ENCODE measurements around the gene PTPRR. TPM values are rescaled to one million over a fixed set of nuclear protein-coding genes. Genes with fewer than 3 reads are reported as not detected.

Gene PTPRR
- total RNA-seq, 2 experiments from 2014 or later = not detected

DNA sequence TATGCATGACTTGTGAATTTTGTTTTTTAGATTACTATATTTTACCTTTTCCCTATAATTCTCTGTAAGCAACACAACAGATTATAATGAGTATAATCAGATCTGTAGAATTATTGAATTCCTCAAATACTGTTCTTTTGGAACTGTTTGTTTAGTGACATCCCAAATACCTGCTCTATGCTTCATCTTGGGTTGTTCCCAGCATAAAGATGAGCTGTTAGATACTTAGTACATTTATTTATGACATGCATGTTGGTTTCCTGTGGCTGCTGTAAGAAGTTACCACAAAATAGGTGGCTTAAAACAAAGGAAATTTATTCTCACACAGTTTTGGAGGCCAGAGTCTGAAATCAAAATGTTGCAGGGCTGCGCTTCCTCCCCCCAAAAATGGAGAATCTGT, 78.4 kb downstream of the PTPRR start:
- ChIA-PET POLR2A (no interaction called here), CTCF (no interaction called here)
- no peak for DNase-seq
- Mint-ChIP-seq H3K36me3 (ENCODE audit: low read depth) (no peaks in the 10 kb centered on the region), H3K4me3 (no peak overlapping the region), H3K9me3 (no peaks in the 10 kb centered on the region), H3K27me3 (no peaks in the 10 kb centered on the region), H3K4me1 (no peaks in the 10 kb centered on the region), H3K27ac (no peak overlapping the region)

- CTCF ChIA-PET = no interaction called here
- Mint-ChIP-seq H3K36me3 (ENCODE audit: low read depth) (no peaks in the 10 kb centered on the region), H3K9me3 (no peaks in the 10 kb centered on the region), H3K4me1 (no peaks in the 10 kb centered on the region), H3K27ac (no peak overlapping the region), H3K4me3 (no peak overlapping the region), H3K27me3 (no peaks in the 10 kb centered on the region)
- no peak for DNase-seq
- POLR2A ChIA-PET = no interaction called here
Measured at GRCh38 chr12:70840656-70841350, 79.7 kb downstream of the PTPRR start.

- H3K36me3 Mint-ChIP-seq (ENCODE audit: low read depth) = no peaks in the 10 kb centered on the region
- H3K27ac Mint-ChIP-seq = no peak overlapping the region
- CTCF ChIA-PET = no interaction called here
- no peaks in the 10 kb centered on the region for H3K4me1 Mint-ChIP-seq
- no peaks in the 10 kb centered on the region for H3K27me3 Mint-ChIP-seq
- H3K9me3 Mint-ChIP-seq = no peaks in the 10 kb centered on the region
- no peak overlapping the region for H3K4me3 Mint-ChIP-seq
- POLR2A ChIA-PET = no interaction called here
- no peak for DNase-seq
Measured at GRCh38 chr12:70839544-70839943, 81.0 kb downstream of the PTPRR start.

DNA sequence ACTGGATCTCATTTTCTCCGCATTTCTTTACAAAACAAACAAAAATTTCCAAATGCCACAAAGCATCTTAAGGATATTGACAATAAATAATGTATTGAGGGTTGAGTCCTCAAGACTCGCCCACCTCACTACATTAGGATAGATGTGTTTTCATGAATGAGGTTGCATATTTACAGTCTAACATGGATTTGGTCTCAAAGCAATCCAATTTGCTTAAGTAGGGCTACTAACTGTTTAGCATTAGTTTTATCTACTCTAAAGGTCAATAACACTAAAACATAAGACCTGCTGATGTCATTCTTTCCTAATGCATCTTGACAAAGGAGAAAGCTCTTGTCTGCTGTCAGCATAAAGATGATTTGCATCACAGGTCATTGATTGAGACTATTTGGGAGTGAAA, 82.4 kb downstream of the PTPRR start:
- ChIA-PET POLR2A (no interaction called here), CTCF (no interaction called here)
- H3K4me3 Mint-ChIP-seq = no peak overlapping the region
- H3K9me3 Mint-ChIP-seq = no peaks in the 10 kb centered on the region
- no peak overlapping the region for H3K27ac Mint-ChIP-seq
- H3K36me3 Mint-ChIP-seq (ENCODE audit: low read depth) = no peaks in the 10 kb centered on the region
- no peak for DNase-seq
- no peaks in the 10 kb centered on the region for H3K27me3 Mint-ChIP-seq
- H3K4me1 Mint-ChIP-seq = no peaks in the 10 kb centered on the region

- Mint-ChIP-seq H3K9me3 (no peaks in the 10 kb centered on the region), H3K36me3 (ENCODE audit: low read depth) (no peaks in the 10 kb centered on the region), H3K4me3 (no peak overlapping the region), H3K4me1 (no peaks in the 10 kb centered on the region), H3K27me3 (no peaks in the 10 kb centered on the region), H3K27ac (no peak overlapping the region)
- CTCF ChIA-PET = no interaction called here
- no peak for DNase-seq
- POLR2A ChIA-PET = no interaction called here
Measured at GRCh38 chr12:70837026-70837425, 83.5 kb downstream of the PTPRR start.

DNA sequence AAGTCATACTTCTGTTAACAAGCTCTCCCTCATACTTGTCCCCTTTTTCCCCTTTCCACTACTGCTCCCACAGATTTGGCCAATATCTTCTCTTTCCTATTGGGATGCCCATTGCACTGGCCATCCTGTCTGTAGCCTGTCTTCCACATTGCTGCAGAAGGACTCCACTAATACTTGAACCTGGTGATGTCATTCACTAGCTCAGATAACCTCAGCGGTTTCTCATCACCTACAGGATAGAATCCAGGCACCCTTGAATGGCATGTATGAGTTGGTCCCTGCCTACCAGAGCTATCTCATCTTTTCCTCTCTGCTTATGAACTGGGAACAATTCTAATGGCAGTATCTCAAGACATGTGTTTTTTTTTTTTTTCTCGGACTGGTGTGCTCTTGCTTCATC, 84.6 kb downstream of the PTPRR start:
- Mint-ChIP-seq H3K4me1 (no peaks in the 10 kb centered on the region), H3K4me3 (no peak overlapping the region), H3K9me3 (no peaks in the 10 kb centered on the region), H3K36me3 (ENCODE audit: low read depth) (no peaks in the 10 kb centered on the region), H3K27me3 (no peaks in the 10 kb centered on the region), H3K27ac (no peak overlapping the region)
- CTCF ChIA-PET = no interaction called here
- no peak for DNase-seq
- POLR2A ChIA-PET = no interaction called here

- H3K4me3 Mint-ChIP-seq = no peak overlapping the region
- ChIA-PET POLR2A (no interaction called here), CTCF (no interaction called here)
- no peak overlapping the region for H3K27ac Mint-ChIP-seq
- H3K36me3 Mint-ChIP-seq (ENCODE audit: low read depth) = no peaks in the 10 kb centered on the region
- no peak for DNase-seq
- H3K27me3 Mint-ChIP-seq = no peaks in the 10 kb centered on the region
- H3K9me3 Mint-ChIP-seq = no peaks in the 10 kb centered on the region
- H3K4me1 Mint-ChIP-seq = no peaks in the 10 kb centered on the region
Measured at GRCh38 chr12:70831543-70831942, 89.0 kb downstream of the PTPRR start.

DNA sequence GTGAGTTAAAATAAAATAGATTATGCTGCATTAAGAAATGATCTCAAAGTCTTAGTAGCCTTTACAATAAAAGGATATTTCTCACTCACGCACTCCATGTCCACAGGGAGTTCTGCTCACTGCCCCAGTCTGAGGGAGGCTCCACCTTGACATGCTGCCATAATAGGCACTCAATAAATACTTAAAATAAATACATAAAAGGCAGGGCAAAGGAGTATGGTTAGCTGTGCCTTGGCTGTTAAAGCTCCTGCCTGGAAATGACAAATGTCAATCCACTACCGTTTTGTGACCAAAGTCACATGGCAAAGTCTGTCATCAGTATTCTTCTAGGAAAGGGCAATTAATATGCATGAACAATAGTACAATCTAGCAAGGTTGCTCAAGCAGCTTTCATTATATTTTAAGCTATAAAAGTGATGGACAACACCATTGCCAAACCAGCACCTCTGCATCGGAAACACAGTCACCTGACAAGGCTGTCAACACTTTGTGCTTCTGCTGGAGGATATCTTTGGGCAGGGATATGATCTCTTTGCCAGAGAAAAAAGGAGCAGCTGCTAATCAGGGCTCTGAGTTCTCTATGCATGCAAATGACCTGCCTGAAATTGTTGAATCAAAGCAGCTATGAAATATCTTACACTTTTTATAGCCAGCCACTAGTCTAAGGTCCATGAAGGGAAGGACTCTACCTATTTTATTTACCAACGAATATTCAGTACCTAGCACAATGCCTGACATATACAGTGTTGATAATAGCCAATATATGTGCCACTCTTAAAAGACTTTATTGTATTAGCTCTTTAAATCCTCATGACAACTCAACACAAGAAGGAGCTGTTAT, 90.1 kb downstream of the PTPRR start:
- ChIA-PET CTCF (no interaction called here), POLR2A (no interaction called here)
- Mint-ChIP-seq H3K27me3 (no peaks in the 10 kb centered on the region), H3K9me3 (no peaks in the 10 kb centered on the region), H3K36me3 (ENCODE audit: low read depth) (no peaks in the 10 kb centered on the region), H3K4me1 (no peaks in the 10 kb centered on the region), H3K27ac (no peak overlapping the region), H3K4me3 (no peak overlapping the region)
- no peak for DNase-seq

DNA sequence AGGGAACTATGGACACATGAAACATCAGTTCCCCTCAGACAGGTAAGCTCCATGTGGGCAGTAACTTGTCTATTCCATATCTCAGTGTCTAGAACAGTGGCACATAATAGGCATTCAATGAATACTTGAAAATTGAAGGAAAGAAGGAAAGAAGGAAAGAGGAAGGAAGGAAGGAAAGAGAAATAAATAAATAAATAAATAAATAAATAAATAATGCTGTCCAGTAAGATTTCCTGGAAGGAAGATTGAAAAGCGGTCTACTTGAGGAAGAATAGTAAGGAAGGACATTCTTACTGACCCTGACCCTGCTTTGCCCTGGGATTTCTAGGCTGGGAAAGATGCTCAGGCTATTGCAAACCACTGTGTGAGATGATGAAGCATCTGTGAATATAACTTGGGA, 91.5 kb downstream of the PTPRR start:
- Mint-ChIP-seq H3K36me3 (ENCODE audit: low read depth) (no peaks in the 10 kb centered on the region), H3K4me3 (no peak overlapping the region), H3K4me1 (no peaks in the 10 kb centered on the region), H3K27ac (no peak overlapping the region), H3K27me3 (no peaks in the 10 kb centered on the region), H3K9me3 (no peaks in the 10 kb centered on the region)
- CTCF ChIA-PET = no interaction called here
- no peak for DNase-seq
- POLR2A ChIA-PET = no interaction called here

GRCh38 chr12:70828351-70828750, 92.2 kb downstream of the PTPRR start:
- Mint-ChIP-seq H3K27ac (no peak overlapping the region), H3K4me1 (no peaks in the 10 kb centered on the region), H3K27me3 (no peaks in the 10 kb centered on the region), H3K9me3 (no peaks in the 10 kb centered on the region), H3K36me3 (ENCODE audit: low read depth) (no peaks in the 10 kb centered on the region), H3K4me3 (no peak overlapping the region)
- no peak for DNase-seq
- ChIA-PET CTCF (interaction anchor here (0.5 kb wide), 1 partner anchor 95 kb away, joined by 3 read pairs; no protein-coding TSS in a partner anchor), POLR2A (no interaction called here)

DNA sequence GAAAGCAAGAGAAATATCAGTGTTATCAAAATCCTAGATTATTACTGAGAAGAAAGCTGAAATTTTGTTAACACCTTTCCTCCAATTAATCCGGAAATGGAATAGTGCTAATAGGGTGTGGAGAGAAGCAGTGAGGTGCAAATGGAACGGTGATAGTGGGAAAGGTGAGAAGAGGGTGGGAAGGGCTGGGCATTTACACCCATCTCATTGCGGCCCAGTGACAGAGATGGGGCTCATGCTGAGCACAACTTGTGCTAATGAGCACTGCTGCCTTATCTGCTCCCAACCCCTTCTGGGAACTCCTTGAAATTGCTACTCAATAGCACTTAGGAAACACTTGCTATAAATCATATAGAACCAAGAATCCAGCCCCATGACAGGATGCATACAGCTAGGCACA, 94.4 kb downstream of the PTPRR start:
- Mint-ChIP-seq H3K36me3 (ENCODE audit: low read depth) (no peaks in the 10 kb centered on the region), H3K27me3 (no peaks in the 10 kb centered on the region), H3K4me3 (no peak overlapping the region), H3K27ac (no peak overlapping the region), H3K9me3 (no peaks in the 10 kb centered on the region), H3K4me1 (no peaks in the 10 kb centered on the region)
- no peak for DNase-seq
- ChIA-PET CTCF (interaction anchor here (0.5 to 0.7 kb wide), 2 partner anchors 224 to 768 kb away, joined by 3 to 4 read pairs; no protein-coding TSS in a partner anchor), POLR2A (no interaction called here)

- POLR2A ChIA-PET = no interaction called here
- Mint-ChIP-seq H3K27ac (no peak overlapping the region), H3K27me3 (no peaks in the 10 kb centered on the region), H3K36me3 (ENCODE audit: low read depth) (no peaks in the 10 kb centered on the region), H3K9me3 (no peaks in the 10 kb centered on the region), H3K4me1 (no peaks in the 10 kb centered on the region), H3K4me3 (no peak overlapping the region)
- CTCF ChIA-PET = no interaction called here
- DNase-seq = no peak
Measured at GRCh38 chr12:70824511-70824910, 96.0 kb downstream of the PTPRR start.

DNA sequence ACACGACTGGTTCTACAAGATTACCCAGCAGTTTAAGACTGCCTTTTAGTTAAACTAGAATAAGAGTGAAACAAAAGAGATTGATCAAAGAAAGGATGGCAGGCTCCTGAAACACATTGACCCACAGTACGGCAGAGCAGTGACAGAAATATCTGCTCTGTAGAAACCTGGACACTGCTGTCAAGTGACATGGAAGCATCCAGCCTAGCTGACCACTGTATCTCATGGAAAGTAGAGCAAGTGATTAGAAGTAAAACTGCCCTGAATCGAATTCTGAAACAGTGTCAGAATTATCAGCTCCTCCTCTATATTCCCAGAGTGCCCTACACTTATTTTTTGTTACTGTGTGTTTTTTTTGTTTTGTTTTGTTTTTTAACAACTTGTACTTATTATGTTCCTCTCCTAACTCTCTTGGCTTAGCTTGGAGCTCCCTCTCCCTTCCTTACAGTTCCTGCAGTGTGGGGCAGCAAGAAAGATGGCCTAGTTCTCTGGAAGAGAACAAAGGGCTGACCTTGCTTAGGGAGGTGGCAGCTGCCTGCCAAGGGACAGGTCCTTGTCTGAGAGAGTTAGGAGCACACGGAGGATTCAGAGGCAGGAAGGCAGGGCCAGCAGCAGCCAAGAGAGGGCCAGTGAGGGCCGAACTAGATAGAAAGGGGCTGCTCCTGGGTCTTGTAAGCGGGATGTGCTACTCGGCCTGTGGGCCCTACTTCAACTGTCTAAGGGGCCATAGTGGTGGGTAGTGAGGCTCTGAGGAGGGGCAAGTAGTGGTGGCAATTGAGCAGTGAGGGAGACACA, 97.2 kb downstream of the PTPRR start:
- ChIA-PET POLR2A (no interaction called here), CTCF (no interaction called here)
- Mint-ChIP-seq H3K27me3 (no peaks in the 10 kb centered on the region), H3K36me3 (ENCODE audit: low read depth) (no peaks in the 10 kb centered on the region), H3K4me3 (no peak overlapping the region), H3K27ac (no peak overlapping the region), H3K9me3 (no peaks in the 10 kb centered on the region), H3K4me1 (no peaks in the 10 kb centered on the region)
- DNase-seq = no peak

Data from activated CD4-positive, alpha-beta memory T cell treated with anti-CD3 and anti-CD28 coated beads, Interleukin-2, amount 10 ng/mL, durations not matched to agents 7 days and 5 days (primary cell).